AG20443 (cell line): ENCODE results near the gene SLC25A39.
A peak's percentile ranks its signal among the peaks of the same experiment; 100 is the strongest.
"Not testable (repeated sequence)": the region's sequence is repeated elsewhere in the genome, so short reads cannot be mapped to it uniquely, and the experiment has no call there.

ENCODE experiments used
- DNase-seq: peaks from one replicate; pipeline ENCODE4 v3.0.0; 2012; ENCODE audit warnings: low spot score, mixed read lengths

The SLC25A39 gene, protein sequence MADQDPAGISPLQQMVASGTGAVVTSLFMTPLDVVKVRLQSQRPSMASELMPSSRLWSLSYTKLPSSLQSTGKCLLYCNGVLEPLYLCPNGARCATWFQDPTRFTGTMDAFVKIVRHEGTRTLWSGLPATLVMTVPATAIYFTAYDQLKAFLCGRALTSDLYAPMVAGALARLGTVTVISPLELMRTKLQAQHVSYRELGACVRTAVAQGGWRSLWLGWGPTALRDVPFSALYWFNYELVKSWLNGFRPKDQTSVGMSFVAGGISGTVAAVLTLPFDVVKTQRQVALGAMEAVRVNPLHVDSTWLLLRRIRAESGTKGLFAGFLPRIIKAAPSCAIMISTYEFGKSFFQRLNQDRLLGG

DNA sequence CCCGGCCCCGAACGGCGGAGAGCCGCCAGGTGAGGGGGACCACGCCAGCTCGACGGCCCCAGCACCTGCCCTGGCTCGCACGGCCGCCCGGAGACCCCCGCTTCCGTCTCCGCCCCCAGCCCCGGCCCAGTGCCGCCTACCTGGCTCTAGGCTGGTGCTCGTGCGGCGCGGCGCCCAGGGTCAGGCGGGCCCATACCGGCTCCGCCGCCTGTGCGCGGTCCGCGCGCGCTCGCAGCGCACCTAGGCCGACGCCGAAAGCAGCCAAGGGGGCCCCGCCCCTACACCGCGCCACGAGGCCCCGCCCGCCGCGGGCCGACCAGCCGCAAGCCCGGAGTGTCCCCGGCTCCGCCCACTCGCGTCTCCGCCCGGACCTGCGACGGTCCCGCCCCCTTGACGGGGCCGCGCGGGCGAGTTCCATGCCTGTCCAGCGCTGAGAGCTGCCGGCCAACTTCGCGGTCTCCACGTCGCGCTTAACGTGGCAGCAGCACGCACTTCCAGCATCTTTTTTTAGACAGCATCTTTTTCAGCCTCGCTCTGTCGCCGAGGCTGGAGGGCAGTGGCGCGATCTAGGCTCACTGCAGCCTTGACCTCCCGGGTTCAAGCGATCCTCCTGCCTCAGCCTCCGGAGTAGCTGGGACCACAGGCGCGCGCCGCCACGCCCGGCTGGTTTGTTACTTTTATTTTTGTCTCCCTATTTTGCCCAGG is at the start of gene SLC25A39:
Gene SLC25A39, minus strand, starts transcription at position 253 of the 705 bp plus-strand sequence. CDS start 1,261 bp downstream, outside the sequence.
- peak; percentile 97 for DNase-seq

DNA sequence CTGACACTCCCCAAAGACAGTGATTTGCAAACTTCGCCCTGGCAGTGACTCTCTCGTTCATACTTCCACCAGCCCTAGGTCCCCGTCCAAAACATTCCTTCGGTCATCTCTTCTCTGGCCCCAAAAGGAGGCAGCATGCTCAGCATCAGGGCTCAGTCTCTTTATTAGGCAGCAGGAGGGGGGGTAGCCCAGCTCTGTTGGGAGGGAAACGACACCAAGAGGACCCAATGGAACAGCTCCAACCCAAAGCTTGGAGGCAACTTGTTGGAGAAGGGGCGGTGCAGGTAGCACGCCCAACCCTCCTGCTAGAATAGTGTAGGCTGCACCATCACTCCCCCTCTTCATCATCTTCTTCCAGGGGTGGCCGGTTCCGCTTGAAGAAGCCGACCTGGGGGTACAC is 47.4 kb upstream of the SLC25A39 start:
- no peak for DNase-seq

DNA sequence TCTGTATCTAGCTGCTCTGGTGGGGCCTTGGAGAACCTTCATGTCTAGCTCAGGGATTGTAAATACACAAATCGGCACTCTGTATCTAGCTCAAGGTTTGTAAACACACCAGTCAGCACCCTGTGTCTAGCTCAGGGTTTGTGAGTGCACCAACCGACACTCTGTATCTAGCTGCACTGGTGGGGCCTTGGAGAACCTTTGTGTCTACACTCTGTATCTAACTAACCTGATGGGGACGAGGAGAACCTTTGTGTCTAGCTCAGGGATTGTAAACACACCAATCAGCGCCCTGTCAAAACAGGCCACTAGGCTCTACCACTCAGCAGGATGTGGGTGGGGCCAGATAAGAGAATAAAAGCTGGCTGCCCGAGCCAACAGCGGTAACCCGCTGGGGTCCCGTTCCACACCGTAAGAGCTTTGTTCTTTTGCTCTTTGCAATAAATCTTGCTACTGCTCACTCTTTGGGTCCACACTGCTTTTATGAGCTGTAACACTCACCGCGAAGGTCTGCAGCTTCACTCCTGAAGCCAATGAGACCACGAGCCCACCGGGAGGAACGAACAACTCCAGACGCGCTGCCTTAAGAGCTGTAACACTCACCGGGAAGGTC is 44.9 kb upstream of the SLC25A39 start:
- not testable (repeated sequence) for DNase-seq

DNA sequence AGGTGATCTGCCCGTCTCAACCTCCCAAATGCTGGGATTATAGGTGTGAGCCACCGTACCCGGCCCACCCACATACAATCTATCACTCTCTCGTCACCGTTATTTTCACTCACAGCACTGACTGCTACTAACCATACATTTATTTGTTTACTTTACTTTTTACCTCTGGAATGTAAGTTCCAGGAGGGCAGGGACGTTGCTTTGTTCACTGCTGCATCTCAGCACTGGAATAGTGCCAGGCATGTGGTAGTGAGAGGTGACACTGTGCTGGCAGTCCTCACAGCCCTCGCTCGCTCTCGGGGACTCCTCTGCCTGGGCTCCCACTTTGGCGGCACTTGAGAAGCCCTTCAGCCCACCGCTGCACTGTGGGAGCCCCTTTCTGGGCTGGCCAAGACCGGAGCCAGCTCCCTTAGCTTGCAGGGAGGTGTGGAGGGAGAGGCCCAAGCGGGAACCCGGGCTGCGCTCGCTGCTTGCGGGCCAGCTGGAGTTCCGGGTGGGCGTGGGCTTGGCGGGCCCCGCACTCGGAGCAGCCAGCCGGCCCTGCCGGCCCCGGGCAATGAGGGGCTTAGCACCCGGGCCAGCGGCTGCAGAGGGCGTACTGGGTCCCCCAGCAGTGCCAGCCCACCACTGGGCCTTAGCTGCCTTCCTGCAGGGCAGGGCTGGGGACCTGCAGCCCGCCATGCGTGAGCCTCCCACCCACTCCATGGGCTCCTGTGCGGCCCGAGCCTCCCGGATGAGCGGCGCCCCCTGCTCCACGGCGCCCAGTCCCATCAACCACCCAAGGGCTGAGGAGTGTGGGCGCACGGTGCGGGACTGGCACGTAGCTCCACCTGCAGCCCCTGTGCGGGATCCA is 44.0 kb upstream of the SLC25A39 start:
- not testable (repeated sequence) for DNase-seq

DNA sequence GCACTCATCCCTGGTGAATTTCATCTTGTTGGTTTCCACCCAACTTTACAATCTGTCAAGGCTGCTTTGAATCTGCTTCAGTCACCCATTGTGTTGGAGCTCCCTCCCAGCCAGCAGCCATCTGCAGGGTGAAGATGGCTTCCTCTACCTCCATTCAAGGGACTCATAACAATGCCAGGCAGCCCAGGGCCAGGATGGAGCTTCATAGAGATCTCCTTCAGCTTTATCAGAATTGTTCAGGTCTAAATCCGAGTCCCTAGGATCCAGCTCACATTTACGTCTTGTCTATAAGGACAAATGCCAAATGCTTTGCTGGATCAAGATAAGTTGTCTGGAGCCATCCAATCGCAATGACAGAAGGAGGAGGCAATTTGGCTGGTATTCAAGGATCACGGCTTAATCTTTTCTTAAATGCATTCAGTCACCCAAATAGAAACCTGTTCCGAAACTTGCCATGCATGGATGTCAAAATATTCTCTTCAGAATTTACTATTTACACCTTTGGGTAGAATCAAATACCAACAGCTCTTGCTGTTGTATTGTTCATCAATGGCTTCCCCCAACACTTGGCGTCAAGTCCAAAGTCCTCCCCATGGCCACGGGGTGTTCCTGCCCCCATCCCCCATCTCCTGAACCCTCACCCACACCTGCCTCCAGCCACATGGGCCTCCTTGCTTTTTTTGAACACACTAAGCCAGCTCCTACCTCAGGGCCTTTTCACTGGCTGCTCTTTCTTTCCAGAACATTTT is 42.8 kb upstream of the SLC25A39 start:
- no peak for DNase-seq

DNA sequence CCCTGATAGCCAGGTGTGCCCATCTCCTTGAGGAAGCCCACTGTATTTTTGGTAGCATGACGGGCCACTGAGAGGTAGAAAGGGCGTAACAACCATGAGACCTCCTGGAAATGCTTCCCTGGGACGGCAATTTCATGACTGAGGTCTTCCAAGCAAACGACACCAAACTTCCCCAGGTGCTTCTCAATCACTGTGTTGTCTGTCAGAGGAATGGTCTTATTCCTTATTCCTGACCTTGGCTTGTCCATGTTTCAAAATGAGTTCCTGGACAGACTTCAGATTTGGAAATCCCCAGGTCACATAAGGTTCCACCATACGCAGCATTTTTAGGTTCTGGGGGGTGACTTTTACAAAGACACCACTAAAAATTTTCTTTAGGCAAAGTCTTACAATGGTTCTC is 40.4 kb upstream of the SLC25A39 start:
- not testable (repeated sequence) for DNase-seq

DNA sequence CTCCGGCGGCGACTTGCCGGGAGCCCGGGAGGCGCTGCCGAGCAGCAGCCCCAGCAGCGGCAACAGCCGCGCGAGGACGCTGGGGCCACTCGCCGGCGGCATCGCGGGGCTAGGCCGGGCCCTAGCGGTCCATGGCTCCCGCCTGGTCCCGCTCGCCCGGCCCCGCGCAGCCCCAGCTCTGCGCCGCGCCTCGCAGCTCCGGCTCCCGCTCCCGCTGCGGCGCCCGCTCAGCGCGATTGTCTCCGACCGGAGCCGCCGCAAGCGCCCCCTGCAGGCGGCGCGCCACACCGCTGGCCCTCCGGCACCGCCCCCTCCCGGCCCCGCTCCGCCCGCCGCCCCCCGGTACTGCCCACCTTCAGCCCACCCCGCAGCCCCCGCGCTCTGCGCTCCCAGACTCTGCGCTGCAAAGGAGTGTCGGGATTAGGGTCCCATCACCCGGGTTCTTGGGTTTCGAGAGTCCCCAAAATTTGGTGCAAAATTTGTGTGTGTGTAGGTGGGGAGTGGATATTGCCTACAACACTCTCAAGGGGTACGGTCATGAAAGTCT is 39.1 kb upstream of the SLC25A39 start, which contains the start of gene FAM171A2:
Gene FAM171A2, minus strand, starts transcription at position 241 of the 547 bp plus-strand sequence. Its CDS starts 139 bp downstream, at position 102.
- peak; percentile 94 for DNase-seq

DNA sequence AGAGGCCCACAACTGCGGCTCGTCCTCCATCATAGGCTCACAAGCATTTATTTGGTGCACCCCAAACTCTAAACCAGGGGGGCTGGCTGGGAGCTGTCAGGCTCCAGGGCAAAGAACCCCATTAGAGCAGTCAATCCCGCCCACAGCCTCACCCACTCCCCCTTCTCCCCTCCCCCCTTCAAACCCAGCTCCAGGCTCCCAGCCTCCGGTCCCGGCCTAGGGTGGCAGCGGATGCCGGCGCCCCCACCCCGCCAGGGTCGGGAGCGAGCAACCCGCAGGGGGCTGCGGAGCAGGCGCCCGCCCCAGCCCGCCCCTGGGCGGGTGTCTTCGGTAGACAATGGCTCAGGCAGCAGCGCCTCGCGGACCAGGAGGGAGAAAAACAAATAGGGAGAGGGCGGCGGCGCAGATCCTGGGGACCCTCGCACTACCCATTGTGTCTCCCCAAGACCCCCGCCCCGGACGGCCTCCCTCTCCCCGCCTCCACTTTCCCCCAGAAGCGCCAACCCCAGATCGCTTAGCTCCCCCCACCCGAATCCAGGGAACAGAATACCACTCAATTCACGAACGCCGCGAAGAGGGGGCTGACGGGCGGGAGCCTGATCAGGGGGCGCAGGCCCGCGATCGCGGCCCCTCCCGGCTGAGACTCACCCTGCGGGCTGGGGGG is 38.5 kb upstream of the SLC25A39 start:
- peak; percentile 56 for DNase-seq

DNA sequence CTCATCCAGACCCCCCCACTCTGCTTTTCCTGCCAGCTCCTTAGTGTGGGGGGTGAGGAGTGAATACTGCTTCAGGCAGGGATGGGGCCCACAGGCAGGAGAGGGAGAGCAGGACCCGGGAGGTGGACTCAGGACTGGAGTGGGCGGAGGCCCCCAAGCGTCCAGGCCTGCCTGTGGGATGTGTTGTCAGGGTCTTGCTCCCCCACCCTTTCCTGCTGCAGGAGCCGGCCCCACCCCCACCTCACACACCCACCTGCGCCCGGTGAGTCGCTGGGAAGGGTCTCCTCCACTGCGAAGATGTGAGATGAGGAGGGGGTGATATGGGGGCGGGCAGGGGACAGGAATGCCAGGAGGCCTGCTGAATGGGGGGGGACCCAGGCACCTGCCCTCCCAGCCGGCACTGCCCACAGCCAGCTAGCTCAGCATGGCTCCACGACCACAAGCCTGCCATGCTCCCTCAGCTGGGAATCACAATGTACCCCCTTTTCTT is 37.9 kb upstream of the SLC25A39 start:
- DNase-seq: no peak

DNA sequence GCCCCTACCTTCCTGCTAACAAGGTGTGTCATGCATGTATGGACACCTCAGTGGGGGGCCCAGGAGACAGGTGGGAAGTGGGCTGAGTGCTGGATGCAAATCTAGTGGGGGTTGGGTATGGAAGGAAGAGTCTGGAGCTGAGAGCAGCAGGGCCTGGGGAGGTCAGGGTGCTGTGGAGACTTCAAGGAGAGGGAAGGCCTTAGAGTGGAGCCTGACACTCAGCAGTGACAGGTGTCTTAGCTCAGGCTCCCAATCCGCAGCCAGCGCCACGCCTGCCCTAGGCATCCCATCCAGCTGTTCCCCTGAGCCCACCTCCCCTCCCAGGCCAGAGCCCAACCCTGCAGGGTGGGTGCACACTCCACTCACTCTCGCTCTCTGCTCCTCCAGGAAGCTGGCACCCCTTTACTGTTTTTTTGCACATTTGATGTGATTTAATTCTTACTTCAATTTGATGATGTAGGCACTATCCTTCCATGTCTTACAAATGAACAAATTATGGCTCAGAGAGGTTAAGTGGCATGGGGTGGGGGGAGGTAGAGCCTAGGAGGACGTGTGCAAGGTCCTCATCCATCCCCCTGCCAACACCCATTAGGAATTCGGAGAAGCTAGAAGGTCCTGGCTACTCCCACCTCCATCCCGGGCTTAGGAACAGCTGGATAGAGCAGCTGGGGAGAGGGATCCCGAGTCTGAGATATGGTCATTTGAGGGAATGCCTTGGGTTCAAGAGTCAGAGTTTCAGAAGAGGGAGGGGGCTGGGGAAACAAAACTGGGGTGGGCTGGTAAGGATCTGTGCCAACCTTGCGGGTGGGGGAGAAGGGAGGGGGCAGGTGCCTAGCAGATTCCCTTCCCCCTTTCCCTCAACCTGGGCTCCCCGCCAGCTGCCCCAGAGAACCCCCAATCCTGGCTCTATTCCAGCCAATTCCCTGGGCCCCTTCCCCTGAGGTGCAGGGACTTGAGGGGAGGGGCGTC is 37.0 kb upstream of the SLC25A39 start:
- no peak for DNase-seq

DNA sequence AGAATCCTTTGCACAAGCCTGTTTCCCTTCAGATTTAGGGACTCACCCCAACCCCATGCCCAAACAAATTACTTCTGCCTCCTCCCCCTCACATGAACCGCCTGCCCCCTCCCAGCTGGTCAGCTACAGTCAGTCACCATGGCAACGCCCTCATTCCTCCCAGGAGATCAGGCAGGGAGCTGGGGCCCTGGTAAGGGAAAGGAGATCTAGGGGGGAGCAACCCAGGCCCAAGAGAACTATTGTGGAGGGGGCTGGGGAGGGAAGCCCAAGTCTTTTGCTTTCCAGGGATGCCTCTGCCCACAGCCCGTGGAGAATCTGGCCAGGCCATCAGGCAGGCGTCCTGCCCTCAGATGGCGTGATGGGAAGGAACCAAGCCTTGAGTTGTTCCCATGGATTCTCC is 36.2 kb upstream of the SLC25A39 start:
- DNase-seq: no peak

DNA sequence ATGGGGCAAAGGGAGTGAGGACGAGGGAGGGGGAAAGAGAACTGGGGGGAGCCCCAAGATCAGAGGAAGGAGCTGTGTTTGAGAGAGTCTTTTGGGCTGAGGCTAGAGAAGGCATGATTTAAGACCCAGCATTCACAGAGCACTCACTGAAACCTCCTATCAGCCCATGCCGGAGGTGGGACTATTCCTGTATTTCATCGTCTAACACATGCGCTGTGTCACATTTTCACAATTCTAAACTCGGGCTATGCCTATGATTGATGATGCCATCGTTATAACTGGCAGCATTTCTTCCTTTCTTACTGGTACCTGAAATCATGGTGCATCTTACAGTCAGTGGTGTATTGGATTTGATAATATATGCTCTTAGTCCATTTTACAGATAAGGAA is 35.5 kb upstream of the SLC25A39 start:
- no peak for DNase-seq

DNA sequence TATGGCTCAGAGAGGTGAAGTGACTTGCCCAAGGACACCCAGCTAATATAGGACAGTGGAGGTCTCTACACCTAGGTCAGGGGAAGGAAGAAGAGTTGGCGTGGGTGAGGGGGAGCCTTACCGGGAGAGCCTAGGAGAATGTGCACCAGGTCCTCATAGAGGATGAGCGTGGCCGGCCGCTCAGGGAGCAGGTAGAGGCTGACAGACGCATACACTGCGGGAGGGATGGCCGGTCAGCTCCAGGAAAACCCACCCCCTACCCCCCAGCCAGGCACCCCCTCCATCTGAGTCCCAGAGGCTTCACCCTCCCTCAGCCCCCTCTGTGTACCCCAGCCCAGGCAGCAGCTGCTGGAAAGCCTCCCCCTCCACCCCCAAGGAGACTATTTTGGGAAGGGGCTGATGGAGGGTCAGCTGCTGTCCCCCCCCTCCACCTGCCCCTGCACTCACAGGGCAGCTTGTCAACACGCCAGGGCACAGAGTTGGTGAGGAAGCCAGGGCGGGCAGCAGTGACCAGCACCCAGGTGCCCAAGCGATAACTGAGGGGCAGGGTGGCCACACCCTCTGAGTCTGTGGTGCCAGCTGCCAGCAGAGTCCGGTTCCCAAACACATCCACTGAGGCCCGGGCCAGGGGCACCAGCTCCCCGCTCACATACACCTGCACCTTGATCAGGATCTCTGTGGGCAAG is 35.0 kb upstream of the SLC25A39 start:
- no peak for DNase-seq

DNA sequence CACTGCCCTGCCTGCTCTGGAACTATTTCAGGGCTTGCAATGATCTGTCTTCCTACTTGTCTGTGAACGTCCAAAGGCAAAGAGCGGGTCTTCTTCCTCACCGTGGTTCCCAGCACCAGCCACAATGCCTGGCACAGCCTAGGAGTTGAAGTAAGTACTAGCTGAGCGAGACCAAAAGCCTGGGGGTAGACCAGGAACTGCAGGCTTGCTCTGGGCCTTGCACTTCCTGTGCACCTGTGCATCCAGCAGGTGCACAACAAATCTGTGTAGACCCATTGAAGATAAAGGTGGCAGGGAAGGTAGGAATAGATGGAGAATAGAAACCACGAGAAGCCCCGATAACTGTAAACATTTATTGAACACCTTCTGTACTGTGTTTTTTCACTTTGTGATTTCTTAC is 34.4 kb upstream of the SLC25A39 start:
- no peak for DNase-seq

DNA sequence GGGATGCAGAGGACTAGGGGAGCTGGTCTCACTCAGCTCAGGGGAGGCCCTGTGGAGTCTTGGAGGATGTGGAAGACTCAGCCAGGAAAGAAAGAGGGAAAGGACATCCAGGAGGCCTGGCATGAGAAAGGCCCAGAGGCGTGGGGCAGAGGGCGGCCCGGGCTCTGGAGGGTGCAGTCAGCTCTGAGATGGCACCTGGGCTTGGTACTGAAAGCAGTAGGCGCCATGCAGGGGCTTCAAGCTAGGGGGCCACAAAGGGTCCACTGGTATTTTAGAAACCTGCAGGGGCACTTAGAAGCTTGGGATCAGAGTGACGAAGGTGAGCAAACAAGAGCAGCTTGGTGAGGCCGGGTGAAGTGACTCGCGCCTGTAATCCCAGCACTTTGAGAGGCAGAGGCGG is 33.4 kb upstream of the SLC25A39 start:
- DNase-seq: no peak

DNA sequence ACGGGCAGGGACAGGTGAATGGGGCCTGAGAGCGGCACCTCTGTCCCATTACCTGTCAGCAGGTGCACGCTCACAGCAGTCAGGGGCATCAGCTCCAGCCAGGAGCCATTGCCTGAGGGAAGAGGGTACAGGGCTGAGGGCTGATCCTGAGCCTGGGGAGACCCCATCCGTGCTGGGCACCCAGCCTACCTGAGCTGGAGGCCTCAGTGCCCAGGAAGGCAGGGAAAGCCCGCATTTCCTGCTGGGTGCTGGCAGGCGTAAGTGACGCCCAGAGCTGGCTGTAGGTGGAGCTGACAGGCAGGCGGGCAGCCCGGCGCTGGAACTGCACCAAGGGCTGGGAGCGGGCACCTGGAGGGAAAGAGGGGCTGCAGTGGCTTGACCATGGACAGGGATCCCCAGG is 31.6 kb upstream of the SLC25A39 start:
- no peak for DNase-seq

DNA sequence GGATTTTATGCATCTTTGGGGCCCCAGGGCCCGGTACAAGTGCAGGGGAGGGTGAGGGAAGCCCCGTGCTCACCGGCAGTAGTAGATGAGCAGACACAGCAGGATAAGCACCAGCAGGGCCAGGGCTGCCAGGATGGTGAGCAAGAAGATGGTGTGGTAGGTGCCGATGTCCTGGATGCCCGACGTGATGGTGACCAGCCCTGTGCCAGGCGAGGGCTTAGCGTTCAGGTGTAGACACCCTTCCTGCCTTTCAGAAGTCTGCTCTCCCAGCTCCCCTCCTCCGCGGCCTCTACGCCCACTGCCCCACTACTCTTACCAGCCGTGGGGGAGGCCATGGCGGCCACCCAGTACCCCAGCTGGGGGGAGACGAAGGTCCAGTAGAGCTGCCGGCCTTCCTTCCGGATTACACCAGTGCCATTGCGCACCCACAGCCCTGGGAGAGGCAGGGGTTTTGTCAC is 31.0 kb upstream of the SLC25A39 start:
- DNase-seq: no peak
